Peyer's patch (tissue), 4 donors: ENCODE results near the gene DCAF12L1.

Experiments
- POLR2A ChIP-seq, 2 donors: fragments of 450-650 bp; IDR thresholded peaks; one replicate each; pipeline ENCODE4 v1.5.1; 2017; ENCODE audit warnings: antibody characterized with exemption in 2 of 2, mild to moderate bottlenecking in 2 of 2, moderate library complexity in 2 of 2
- TF ChIP-seq, protein P1 (sequence below), 6 experiments: fragments of 450-650 bp in 4 of 6; fragments of 200-600 bp in 2 of 6; sonication (generic) in 1 of 6; IDR thresholded peaks; one replicate each; pipeline ENCODE4 v1.5.1; 2017 to 2019; ENCODE audit warnings: antibody characterized with exemption in 6 of 6, mild to moderate bottlenecking in 3 of 6, moderate library complexity in 1 of 6

DNA sequence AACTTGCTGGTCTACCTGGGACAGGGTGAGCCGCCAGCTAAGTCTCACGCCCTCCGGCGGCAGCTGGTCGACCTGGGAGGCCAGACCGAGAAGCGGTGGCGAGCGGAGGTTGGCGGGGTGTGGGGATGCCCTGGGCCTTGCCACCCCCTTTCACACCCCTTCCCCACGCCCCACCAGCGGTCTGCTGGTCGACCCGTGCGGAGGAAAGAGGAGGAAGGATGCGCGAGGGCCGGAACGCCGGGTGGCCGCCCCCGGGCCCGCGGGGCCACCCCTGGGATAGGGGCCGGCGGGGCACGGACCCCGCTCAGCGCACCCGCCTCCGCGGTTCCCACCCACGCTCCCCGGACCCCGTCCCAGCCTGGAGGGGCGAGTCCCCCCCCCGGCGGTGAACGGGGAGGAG lies 28.3 kb upstream of the DCAF12L1 start:
- TF ChIP-seq, protein P1, sequence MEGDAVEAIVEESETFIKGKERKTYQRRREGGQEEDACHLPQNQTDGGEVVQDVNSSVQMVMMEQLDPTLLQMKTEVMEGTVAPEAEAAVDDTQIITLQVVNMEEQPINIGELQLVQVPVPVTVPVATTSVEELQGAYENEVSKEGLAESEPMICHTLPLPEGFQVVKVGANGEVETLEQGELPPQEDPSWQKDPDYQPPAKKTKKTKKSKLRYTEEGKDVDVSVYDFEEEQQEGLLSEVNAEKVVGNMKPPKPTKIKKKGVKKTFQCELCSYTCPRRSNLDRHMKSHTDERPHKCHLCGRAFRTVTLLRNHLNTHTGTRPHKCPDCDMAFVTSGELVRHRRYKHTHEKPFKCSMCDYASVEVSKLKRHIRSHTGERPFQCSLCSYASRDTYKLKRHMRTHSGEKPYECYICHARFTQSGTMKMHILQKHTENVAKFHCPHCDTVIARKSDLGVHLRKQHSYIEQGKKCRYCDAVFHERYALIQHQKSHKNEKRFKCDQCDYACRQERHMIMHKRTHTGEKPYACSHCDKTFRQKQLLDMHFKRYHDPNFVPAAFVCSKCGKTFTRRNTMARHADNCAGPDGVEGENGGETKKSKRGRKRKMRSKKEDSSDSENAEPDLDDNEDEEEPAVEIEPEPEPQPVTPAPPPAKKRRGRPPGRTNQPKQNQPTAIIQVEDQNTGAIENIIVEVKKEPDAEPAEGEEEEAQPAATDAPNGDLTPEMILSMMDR (IDR thresholded peaks at IDR 0.05) = no peak
- no peak for TF ChIP-seq POLR2A (IDR thresholded peaks at IDR 0.05)
